Gastroesophageal sphincter (tissue), 3 donors: Measurements from ENCODE around the gene NFYA.

Experiments used
- EP300 ChIP-seq: sonication (generic); formaldehyde crosslinking; IDR thresholded peaks from one replicate; pipeline ENCODE4 v1.6.1; 2017; ENCODE audit warnings: antibody characterized with exemption, mild to moderate bottlenecking
- POLR2A ChIP-seq, 2 donors: fragments of 450-650 bp; IDR thresholded peaks; one replicate each; pipeline ENCODE4 v1.6.1; 2017; ENCODE audit warnings: antibody characterized with exemption in 2 of 2, mild to moderate bottlenecking in 2 of 2, moderate library complexity in 1 of 2
- POLR2AphosphoS5 ChIP-seq: sonication (generic); formaldehyde crosslinking; IDR thresholded peaks from one replicate; pipeline ENCODE4 v1.6.1; 2017; ENCODE audit warnings: antibody characterized with exemption
- TF ChIP-seq, protein P1 (sequence below), 4 experiments: fragments of 200-600 bp in 2 of 4; fragments of 450-650 bp in 2 of 4; sonication (generic) in 1 of 4; IDR thresholded peaks; one replicate each; pipeline ENCODE4 v1.5.1; 2017 to 2019; ENCODE audit warnings: antibody characterized with exemption in 4 of 4, mild to moderate bottlenecking in 2 of 4, moderate library complexity in 2 of 4

DNA sequence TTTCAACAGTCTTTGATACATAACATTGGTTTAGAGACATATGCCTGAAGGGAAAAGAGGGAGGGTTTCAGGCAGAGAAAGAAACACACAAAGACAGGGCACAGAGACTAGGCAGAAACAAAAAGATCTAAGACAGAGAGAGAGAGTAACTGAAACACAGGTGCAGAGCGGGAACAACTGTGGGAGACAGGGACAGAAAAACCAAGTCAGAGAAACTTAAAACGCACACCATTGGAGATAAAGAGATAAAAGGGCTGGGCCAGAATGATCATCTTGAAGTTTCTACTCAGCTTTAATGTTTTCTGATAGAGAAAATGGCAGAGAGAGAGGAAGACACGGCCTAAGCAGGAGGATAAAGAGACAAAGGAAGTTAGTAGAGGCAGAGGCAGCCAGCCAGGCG, 45.5 kb upstream of the NFYA start:
- TF ChIP-seq, protein P1, sequence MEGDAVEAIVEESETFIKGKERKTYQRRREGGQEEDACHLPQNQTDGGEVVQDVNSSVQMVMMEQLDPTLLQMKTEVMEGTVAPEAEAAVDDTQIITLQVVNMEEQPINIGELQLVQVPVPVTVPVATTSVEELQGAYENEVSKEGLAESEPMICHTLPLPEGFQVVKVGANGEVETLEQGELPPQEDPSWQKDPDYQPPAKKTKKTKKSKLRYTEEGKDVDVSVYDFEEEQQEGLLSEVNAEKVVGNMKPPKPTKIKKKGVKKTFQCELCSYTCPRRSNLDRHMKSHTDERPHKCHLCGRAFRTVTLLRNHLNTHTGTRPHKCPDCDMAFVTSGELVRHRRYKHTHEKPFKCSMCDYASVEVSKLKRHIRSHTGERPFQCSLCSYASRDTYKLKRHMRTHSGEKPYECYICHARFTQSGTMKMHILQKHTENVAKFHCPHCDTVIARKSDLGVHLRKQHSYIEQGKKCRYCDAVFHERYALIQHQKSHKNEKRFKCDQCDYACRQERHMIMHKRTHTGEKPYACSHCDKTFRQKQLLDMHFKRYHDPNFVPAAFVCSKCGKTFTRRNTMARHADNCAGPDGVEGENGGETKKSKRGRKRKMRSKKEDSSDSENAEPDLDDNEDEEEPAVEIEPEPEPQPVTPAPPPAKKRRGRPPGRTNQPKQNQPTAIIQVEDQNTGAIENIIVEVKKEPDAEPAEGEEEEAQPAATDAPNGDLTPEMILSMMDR (IDR thresholded peaks at IDR 0.05), result no peak
- no peak for TF ChIP-seq EP300
- TF ChIP-seq POLR2AphosphoS5, result no peak
- TF ChIP-seq POLR2A (IDR thresholded peaks at IDR 0.05), result no peak
